Smooth muscle cell (in vitro differentiated cells): Measurements from ENCODE around the gene MOCOS. TPM values are rescaled to one million over a fixed set of nuclear protein-coding genes. Genes with fewer than 3 reads are reported as not detected.

Experiments
- DNase-seq: peaks from one replicate; lab custom pipeline; 2025; ENCODE audit not compliant: unreplicated experiment; lab: John Stamatoyannopoulos, UW
- H2AFZ ChIP-seq: fragments of 200-600 bp; sonication (generic); 2 replicates; pipeline ENCODE4 v1.6.0; 2016; ENCODE audit warnings: antibody characterized with exemption, low read depth, mild to moderate bottlenecking
- H3F3A ChIP-seq: fragments of 200-600 bp; sonication (generic); 2 replicates; pipeline ENCODE4 v1.6.0; 2017; ENCODE audit warnings: antibody characterized with exemption, low read depth
- H3K27ac ChIP-seq: fragments of 200-600 bp; sonication (generic); 2 replicates; pipeline ENCODE4 v1.5.1; 2016; ENCODE audit warnings: low read depth, mild to moderate bottlenecking
- H3K27me3 ChIP-seq: fragments of 200-600 bp; sonication (generic); 2 replicates; pipeline ENCODE4 v1.6.1; 2016; ENCODE audit warnings: low read depth, mild to moderate bottlenecking
- H3K36me3 ChIP-seq: fragments of 200-600 bp; sonication (generic); 2 replicates; pipeline ENCODE4 v1.5.1; 2016; ENCODE audit warnings: low read depth
- H3K4me1 ChIP-seq: fragments of 200-600 bp; sonication (generic); 2 replicates; pipeline ENCODE4 v1.5.1; 2016; ENCODE audit warnings: low read depth
- H3K4me2 ChIP-seq: fragments of 200-600 bp; sonication (generic); 2 replicates; pipeline ENCODE4 v1.6.0; 2016; ENCODE audit warnings: mild to moderate bottlenecking
- H3K4me3 ChIP-seq: fragments of 200-600 bp; sonication (generic); 2 replicates; pipeline ENCODE4 v1.5.1; 2016; ENCODE audit warnings: mild to moderate bottlenecking
- H3K79me2 ChIP-seq: fragments of 200-600 bp; sonication (generic); 2 replicates; pipeline ENCODE4 v1.6.0; 2016; ENCODE audit warnings: low read depth, mild to moderate bottlenecking
- H3K9ac ChIP-seq: fragments of 200-600 bp; sonication (generic); 2 replicates; pipeline ENCODE4 v1.6.0; 2016; ENCODE audit warnings: low read depth
- H3K9me3 ChIP-seq: fragments of 200-600 bp; sonication (generic); replicated peaks from 2 replicates; pipeline ENCODE4 v1.5.1; 2016; ENCODE audit warnings: low read depth
- H4K20me1 ChIP-seq: fragments of 200-600 bp; sonication (generic); 2 replicates; pipeline ENCODE4 v1.6.0; 2016; ENCODE audit warnings: low read depth
- WGBS: methylation state at CpG from one replicate; pipeline ENCODE4 v1.1.7; 2016; ENCODE audit warnings: low lambda C conversion rate; 5-methylcytosine and 5-hydroxymethylcytosine counted together
- polyA plus RNA-seq: library from polyadenylated mRNA; unstranded; fragments of >200 nt; fragmentation: Nextera tagmentation; extraction: Ambion mirVana; gene quantifications from 2 replicates; pipeline ENCODE4 v1.2.1, GENCODE V29; 2016
- total RNA-seq: library from RNA; depleted of rRNA; stranded (reverse); fragments of >200 nt; gene quantifications from 2 replicates; pipeline ENCODE4 v1.2.3, GENCODE V29; 2014
- TF ChIP-seq, protein P1 (sequence below): fragments of 200-600 bp; sonication (generic); IDR thresholded peaks from 2 replicates; pipeline ENCODE4 v1.5.1; 2017; ENCODE audit warnings: borderline replicate concordance, mild to moderate bottlenecking, antibody characterized with exemption; ENCODE audit not compliant: insufficient read depth, poor library complexity, severe bottlenecking

Gene MOCOS
- total and polyA plus RNA-seq, 2 experiments from 2014 or later: 1.6 to 1.7 TPM

DNA sequence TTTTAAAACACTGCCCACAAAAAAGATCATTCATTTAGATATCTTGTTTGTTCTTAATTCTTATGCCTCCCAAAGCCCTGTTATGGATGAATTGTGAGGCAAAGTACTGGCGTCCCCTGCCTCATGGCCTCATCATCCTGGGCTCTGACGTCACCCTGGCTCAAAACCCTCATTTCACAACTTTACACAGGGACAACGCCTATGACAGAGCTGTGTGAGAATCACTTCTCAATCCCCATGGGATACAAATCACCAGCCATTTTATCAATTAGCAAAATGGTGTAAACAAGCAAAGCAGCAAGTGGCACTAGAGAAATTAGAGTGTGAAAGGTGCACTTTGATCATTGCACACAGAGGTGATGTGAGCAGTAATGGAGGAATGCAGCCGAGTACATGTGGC lies 126.8 kb downstream of the MOCOS start:
- 68% methylated on average over 4 of the region's 4 CpGs for WGBS
- DNase-seq: no peak
- Histone ChIP-seq H3K4me1 (peaks cover 17% of the 10 kb centered on the region), H2AFZ (no peak overlapping the region), H3K4me3 (no peak overlapping the region), H3K4me2 (peak overlapping the region; percentile 64), H3K9me3 (no peaks in the 10 kb centered on the region), H3K27me3 (no peaks in the 10 kb centered on the region), H4K20me1 (no peaks in the 10 kb centered on the region), H3K27ac (peak overlapping the region; percentile 92), H3K36me3 (no peaks in the 10 kb centered on the region), H3K9ac (no peak overlapping the region), H3F3A (peaks cover 8% of the 10 kb centered on the region), H3K79me2 (peaks cover 26% of the 10 kb centered on the region)
- TF ChIP-seq, protein P1, sequence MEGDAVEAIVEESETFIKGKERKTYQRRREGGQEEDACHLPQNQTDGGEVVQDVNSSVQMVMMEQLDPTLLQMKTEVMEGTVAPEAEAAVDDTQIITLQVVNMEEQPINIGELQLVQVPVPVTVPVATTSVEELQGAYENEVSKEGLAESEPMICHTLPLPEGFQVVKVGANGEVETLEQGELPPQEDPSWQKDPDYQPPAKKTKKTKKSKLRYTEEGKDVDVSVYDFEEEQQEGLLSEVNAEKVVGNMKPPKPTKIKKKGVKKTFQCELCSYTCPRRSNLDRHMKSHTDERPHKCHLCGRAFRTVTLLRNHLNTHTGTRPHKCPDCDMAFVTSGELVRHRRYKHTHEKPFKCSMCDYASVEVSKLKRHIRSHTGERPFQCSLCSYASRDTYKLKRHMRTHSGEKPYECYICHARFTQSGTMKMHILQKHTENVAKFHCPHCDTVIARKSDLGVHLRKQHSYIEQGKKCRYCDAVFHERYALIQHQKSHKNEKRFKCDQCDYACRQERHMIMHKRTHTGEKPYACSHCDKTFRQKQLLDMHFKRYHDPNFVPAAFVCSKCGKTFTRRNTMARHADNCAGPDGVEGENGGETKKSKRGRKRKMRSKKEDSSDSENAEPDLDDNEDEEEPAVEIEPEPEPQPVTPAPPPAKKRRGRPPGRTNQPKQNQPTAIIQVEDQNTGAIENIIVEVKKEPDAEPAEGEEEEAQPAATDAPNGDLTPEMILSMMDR: no peak

DNA sequence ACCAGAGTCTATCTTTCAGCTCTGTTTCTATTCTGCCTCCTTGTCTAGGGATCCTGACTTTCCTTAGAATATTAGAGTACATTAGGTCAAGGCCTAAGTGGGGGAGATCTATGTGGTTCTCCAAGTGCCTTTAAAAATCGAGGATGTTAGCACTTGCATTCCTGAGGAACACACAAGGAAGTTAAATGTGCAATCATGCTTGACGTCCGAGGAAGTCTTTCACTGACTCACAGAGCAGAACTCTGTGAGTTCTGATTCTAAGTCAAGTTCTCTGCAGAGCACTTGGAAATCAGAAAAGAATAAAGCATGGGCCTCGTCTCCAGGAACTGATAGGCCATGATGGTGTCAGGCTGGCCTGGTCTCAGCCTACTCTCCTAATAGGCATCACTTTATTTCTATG lies 127.5 kb downstream of the MOCOS start:
- no peak for DNase-seq
- Histone ChIP-seq H3K4me3 (no peak overlapping the region), H3K4me2 (peak overlapping the region; percentile 64), H3K36me3 (no peaks in the 10 kb centered on the region), H3F3A (peaks cover 6% of the 10 kb centered on the region), H3K27ac (peak overlapping the region; percentile 92), H4K20me1 (no peaks in the 10 kb centered on the region), H3K79me2 (peaks cover 28% of the 10 kb centered on the region), H3K9me3 (no peaks in the 10 kb centered on the region), H3K27me3 (no peaks in the 10 kb centered on the region), H2AFZ (no peak overlapping the region), H3K9ac (peak overlapping the region; percentile 46), H3K4me1 (peaks cover 16% of the 10 kb centered on the region)
- WGBS: 9% methylated on average over 4 of the region's 4 CpGs
- TF ChIP-seq, protein P1: no peak

DNA sequence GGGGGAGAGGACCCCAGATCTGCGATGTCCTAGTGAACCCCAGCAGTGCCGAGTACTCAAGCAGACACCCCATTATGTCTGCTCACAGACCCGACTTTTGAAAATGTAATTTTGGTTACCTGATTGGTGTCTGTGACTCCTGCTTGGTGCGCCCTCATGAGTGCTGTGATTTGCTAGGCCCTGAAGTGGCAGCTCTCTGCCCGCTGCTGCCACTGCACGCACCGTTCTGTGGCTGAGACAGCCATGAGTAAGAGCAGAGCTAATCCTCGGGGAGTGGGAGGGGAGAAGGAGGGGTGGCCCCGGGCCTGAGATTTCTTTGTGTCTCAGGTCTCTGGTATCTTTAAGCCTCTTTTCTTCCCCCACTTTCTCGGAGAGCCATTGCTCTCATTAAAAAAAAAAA lies 128.4 kb downstream of the MOCOS start:
- no peaks in the 10 kb centered on the region for H4K20me1 ChIP-seq
- peaks cover 4% of the 10 kb centered on the region for H3F3A ChIP-seq
- peak overlapping the region; percentile 46 for H3K9ac ChIP-seq
- H3K79me2 ChIP-seq: peaks cover 35% of the 10 kb centered on the region
- TF ChIP-seq, protein P1: no peak
- H3K4me2 ChIP-seq: peak overlapping the region; percentile 64
- H2AFZ ChIP-seq: no peak overlapping the region
- DNase-seq: no peak
- peaks cover 16% of the 10 kb centered on the region for H3K4me1 ChIP-seq
- H3K36me3 ChIP-seq: no peaks in the 10 kb centered on the region
- H3K27me3 ChIP-seq: no peaks in the 10 kb centered on the region
- 36% methylated on average over 10 of the region's 10 CpGs for WGBS
- H3K9me3 ChIP-seq: no peaks in the 10 kb centered on the region
- peak overlapping the region; percentile 92 for H3K27ac ChIP-seq
- H3K4me3 ChIP-seq: no peak overlapping the region

DNA sequence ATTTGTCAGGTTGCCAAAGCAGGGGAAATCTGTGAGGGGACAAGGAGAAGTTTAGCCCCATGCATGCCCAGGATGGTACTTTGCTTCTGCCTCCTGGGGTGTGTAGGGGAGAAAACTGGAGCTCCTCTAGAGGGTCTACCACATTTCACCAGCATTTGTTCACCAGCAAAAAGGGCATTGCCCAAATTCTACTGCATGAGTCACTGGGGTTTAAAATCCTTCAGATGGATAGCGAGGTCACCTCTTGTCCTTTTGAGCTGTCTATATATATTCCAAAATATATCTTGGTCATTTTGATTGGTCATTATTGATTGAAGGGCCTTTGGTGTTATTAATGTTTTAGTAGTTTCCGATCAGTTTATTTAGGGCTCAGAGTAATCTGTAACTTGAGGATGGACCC lies 128.9 kb downstream of the MOCOS start:
- H3K4me2 ChIP-seq: peak overlapping the region; percentile 64
- H3K79me2 ChIP-seq: peaks cover 38% of the 10 kb centered on the region
- H3K36me3 ChIP-seq: no peaks in the 10 kb centered on the region
- no peak for DNase-seq
- H3K9ac ChIP-seq: peak overlapping the region; percentile 39
- peaks cover 16% of the 10 kb centered on the region for H3K4me1 ChIP-seq
- no peak overlapping the region for H2AFZ ChIP-seq
- peak overlapping the region; percentile 92 for H3K27ac ChIP-seq
- peaks cover 4% of the 10 kb centered on the region for H3F3A ChIP-seq
- WGBS: 78% methylated on average over 2 of the region's 2 CpGs
- no peaks in the 10 kb centered on the region for H3K27me3 ChIP-seq
- no peaks in the 10 kb centered on the region for H3K9me3 ChIP-seq
- TF ChIP-seq, protein P1: no peak
- no peak overlapping the region for H3K4me3 ChIP-seq
- no peaks in the 10 kb centered on the region for H4K20me1 ChIP-seq
